WTC11 (cell line): Measurements from ENCODE around the gene DGKZ.

Experiments
- ATF2 ChIP-seq: sonication (generic); formaldehyde crosslinking; IDR thresholded peaks from 2 replicates; pipeline ENCODE4 v1.8.1; 2022; ENCODE audit warnings: low read depth, missing genetic modification reagents, borderline replicate concordance
- CREM ChIP-seq: sonication (generic); formaldehyde crosslinking; IDR thresholded peaks from 2 replicates; pipeline ENCODE4 v1.8.1; 2022; ENCODE audit warnings: mild to moderate bottlenecking, missing genetic modification reagents, moderate library complexity
- CTCF ChIP-seq: fragments of 200-600 bp; IDR thresholded peaks from 2 replicates; pipeline ENCODE4 v1.8.0; 2022; ENCODE audit warnings: antibody characterized with exemption
- FOXJ3 ChIP-seq: sonication (generic); formaldehyde crosslinking; IDR thresholded peaks from 2 replicates; pipeline ENCODE4 v1.9.0; 2021; ENCODE audit warnings: missing genetic modification reagents, mild to moderate bottlenecking, borderline replicate concordance
- JUN ChIP-seq: sonication (generic); formaldehyde crosslinking; IDR thresholded peaks from 2 replicates; pipeline ENCODE4 v1.8.0; 2023; ENCODE audit warnings: mild to moderate bottlenecking, missing genetic modification reagents
- KAT7 ChIP-seq: sonication (generic); formaldehyde crosslinking; IDR thresholded peaks from 2 replicates; pipeline ENCODE4 v1.8.1; 2023; ENCODE audit warnings: missing genetic modification reagents, mild to moderate bottlenecking, borderline replicate concordance
- NFYB ChIP-seq: sonication (generic); formaldehyde crosslinking; conservative IDR thresholded peaks from 2 replicates; pipeline ENCODE4 v1.8.0; 2022; ENCODE audit warnings: low read depth, missing genetic modification reagents
- SMAD4 ChIP-seq: sonication (generic); formaldehyde crosslinking; IDR thresholded peaks from 2 replicates; pipeline ENCODE4 v1.8.0; 2022; ENCODE audit warnings: mild to moderate bottlenecking, missing genetic modification reagents
- ZBTB21 ChIP-seq: sonication (generic); formaldehyde crosslinking; IDR thresholded peaks from 2 replicates; pipeline ENCODE4 v1.8.1; 2023; ENCODE audit warnings: mild to moderate bottlenecking, missing genetic modification reagents, borderline replicate concordance
- TF ChIP-seq, protein P1 (sequence below): sonication (generic); formaldehyde crosslinking; IDR thresholded peaks from 2 replicates; pipeline ENCODE4 v1.8.0; 2023; ENCODE audit warnings: mild to moderate bottlenecking, missing genetic modification reagents
- TF ChIP-seq, protein P2 (sequence below): sonication (generic); formaldehyde crosslinking; IDR thresholded peaks from 2 replicates; pipeline ENCODE4 v1.8.1; 2022; ENCODE audit warnings: missing genetic modification reagents, borderline replicate concordance

- TF ChIP-seq NFYB (CRISPR knock-in tag) = no peak
- TF ChIP-seq CTCF = no peak
- no peak for TF ChIP-seq CREM (CRISPR knock-in tag)
- TF ChIP-seq SMAD4 (CRISPR knock-in tag) = no peak
- TF ChIP-seq KAT7 (CRISPR knock-in tag) = no peak
- TF ChIP-seq JUN = no peak
- TF ChIP-seq, protein P1, sequence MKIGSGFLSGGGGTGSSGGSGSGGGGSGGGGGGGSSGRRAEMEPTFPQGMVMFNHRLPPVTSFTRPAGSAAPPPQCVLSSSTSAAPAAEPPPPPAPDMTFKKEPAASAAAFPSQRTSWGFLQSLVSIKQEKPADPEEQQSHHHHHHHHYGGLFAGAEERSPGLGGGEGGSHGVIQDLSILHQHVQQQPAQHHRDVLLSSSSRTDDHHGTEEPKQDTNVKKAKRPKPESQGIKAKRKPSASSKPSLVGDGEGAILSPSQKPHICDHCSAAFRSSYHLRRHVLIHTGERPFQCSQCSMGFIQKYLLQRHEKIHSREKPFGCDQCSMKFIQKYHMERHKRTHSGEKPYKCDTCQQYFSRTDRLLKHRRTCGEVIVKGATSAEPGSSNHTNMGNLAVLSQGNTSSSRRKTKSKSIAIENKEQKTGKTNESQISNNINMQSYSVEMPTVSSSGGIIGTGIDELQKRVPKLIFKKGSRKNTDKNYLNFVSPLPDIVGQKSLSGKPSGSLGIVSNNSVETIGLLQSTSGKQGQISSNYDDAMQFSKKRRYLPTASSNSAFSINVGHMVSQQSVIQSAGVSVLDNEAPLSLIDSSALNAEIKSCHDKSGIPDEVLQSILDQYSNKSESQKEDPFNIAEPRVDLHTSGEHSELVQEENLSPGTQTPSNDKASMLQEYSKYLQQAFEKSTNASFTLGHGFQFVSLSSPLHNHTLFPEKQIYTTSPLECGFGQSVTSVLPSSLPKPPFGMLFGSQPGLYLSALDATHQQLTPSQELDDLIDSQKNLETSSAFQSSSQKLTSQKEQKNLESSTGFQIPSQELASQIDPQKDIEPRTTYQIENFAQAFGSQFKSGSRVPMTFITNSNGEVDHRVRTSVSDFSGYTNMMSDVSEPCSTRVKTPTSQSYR (CRISPR knock-in tag) = no peak
- no peak for TF ChIP-seq ZBTB21
- no peak for TF ChIP-seq ATF2
- TF ChIP-seq FOXJ3 (CRISPR knock-in tag) = no peak
- TF ChIP-seq, protein P2, sequence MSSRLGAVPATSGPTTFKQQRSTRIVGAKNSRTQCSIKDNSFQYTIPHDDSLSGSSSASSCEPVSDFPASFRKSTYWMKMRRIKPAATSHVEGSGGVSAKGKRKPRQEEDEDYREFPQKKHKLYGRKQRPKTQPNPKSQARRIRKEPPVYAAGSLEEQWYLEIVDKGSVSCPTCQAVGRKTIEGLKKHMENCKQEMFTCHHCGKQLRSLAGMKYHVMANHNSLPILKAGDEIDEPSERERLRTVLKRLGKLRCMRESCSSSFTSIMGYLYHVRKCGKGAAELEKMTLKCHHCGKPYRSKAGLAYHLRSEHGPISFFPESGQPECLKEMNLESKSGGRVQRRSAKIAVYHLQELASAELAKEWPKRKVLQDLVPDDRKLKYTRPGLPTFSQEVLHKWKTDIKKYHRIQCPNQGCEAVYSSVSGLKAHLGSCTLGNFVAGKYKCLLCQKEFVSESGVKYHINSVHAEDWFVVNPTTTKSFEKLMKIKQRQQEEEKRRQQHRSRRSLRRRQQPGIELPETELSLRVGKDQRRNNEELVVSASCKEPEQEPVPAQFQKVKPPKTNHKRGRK (CRISPR knock-in tag) = no peak
Measured at GRCh38 chr11:46307369-46307768, 39.9 kb upstream of the DGKZ start.
